22Rv1 (cell line): ENCODE results near the gene FBXO4.

ENCODE experiments used
- CTCF ChIP-seq: fragments of 450-650 bp; IDR thresholded peaks from 2 replicates; pipeline ENCODE4 v1.5.1; 2017; ENCODE audit warnings: mild to moderate bottlenecking
- ZFX ChIP-seq: fragments of 450-650 bp; IDR thresholded peaks from 2 replicates; pipeline ENCODE4 v1.6.1; 2017; ENCODE audit warnings: antibody characterized with exemption, borderline replicate concordance

GRCh38 chr5:41893074-41893851, 31.8 kb upstream of the FBXO4 start:
- TF ChIP-seq CTCF: no peak
- no peak for TF ChIP-seq ZFX
